PC-9 (cell line): ENCODE measurements around the gene HSPA14. TPM values are rescaled to one million over a fixed set of nuclear protein-coding genes. Genes with fewer than 3 reads are reported as not detected.

Experiments
- Bru-seq: library from RNA; stranded (reverse); fragments of 400-500 nt; gene quantifications from one replicate; lab custom pipeline; 2021; lab: Mats Ljungman, UMichigan
- BruChase-seq, 2 experiments: library from RNA; stranded (reverse); fragments of 400-500 nt; gene quantifications; one replicate each; lab custom pipeline; 2021; lab: Mats Ljungman, UMichigan
- BruUV-seq: library from RNA; stranded (reverse); fragments of 400-500 nt; replicated peaks from 2 replicates; lab custom pipeline; 2021; lab: Mats Ljungman, UMichigan
- CTCF ChIA-PET: fragments of 300-600 bp; sonication (Branson Sonifier 250); formaldehyde crosslinking; loops from one replicate; lab custom pipeline; 2022; ENCODE audit warnings: antibody characterized with exemption; lab: Charles Lee
- POLR2A ChIA-PET: fragments of 300-600 bp; sonication (Branson Sonifier 250); formaldehyde crosslinking; loops from one replicate; lab custom pipeline; 2022; ENCODE audit warnings: antibody characterized with exemption; ENCODE audit not compliant: unreplicated experiment; lab: Charles Lee
- DNase-seq, 2 experiments: peaks; one replicate each; pipeline versions ENCODE4 v3.0.0 to v3.0.0-alpha.2; 2015 to 2022; ENCODE audit warnings: mixed read lengths in 1 of 2
- H2AFZ ChIP-seq: fragments of 200-600 bp; sonication (generic); 2 replicates; pipeline ENCODE4 v1.8.1; 2017; ENCODE audit warnings: antibody characterized with exemption
- H3F3A ChIP-seq: fragments of 200-600 bp; sonication (generic); 2 replicates; pipeline ENCODE4 v1.8.1; 2017; ENCODE audit warnings: antibody characterized with exemption, mild to moderate bottlenecking, low read depth; ENCODE audit not compliant: insufficient read depth
- H3K27ac ChIP-seq: fragments of 200-600 bp; sonication (generic); 2 replicates; pipeline ENCODE4 v1.6.1; 2016; ENCODE audit warnings: mixed run types
- H3K27me3 ChIP-seq: fragments of 200-600 bp; sonication (generic); 2 replicates; pipeline ENCODE4 v1.6.1; 2016; ENCODE audit warnings: low read depth, mixed run types; ENCODE audit not compliant: insufficient read depth
- H3K36me3 ChIP-seq: fragments of 200-600 bp; sonication (generic); 2 replicates; pipeline ENCODE4 v1.6.1; 2016; ENCODE audit warnings: low read depth, mixed run types
- H3K4me1 ChIP-seq: fragments of 200-600 bp; sonication (generic); replicated peaks from 2 replicates; pipeline ENCODE4 v1.6.1; 2016; ENCODE audit warnings: mixed run types; ENCODE audit not compliant: insufficient read depth
- H3K4me2 ChIP-seq: fragments of 200-600 bp; sonication (generic); 2 replicates; pipeline ENCODE4 v1.6.1; 2017; ENCODE audit warnings: mixed run types
- H3K4me3 ChIP-seq: fragments of 200-600 bp; sonication (generic); 2 replicates; pipeline ENCODE4 v1.6.1; 2016; ENCODE audit warnings: mixed run types
- H3K79me2 ChIP-seq: fragments of 200-600 bp; sonication (generic); 2 replicates; pipeline ENCODE4 v1.6.1; 2017; ENCODE audit warnings: low read depth, mixed run types
- H3K9me2 ChIP-seq: fragments of 200-600 bp; sonication (generic); 2 replicates; pipeline ENCODE4 v1.8.1; 2017; ENCODE audit warnings: mild to moderate bottlenecking; ENCODE audit not compliant: insufficient read depth
- H3K9me3 ChIP-seq: fragments of 200-600 bp; sonication (generic); 2 replicates; pipeline ENCODE4 v1.8.1; 2016; ENCODE audit warnings: low read depth; ENCODE audit not compliant: insufficient read depth
- H4K20me1 ChIP-seq: fragments of 200-600 bp; sonication (generic); 2 replicates; pipeline ENCODE4 v1.8.1; 2017; ENCODE audit not compliant: insufficient read depth
- EZH2 ChIP-seq: fragments of 200-600 bp; sonication (generic); IDR thresholded peaks from 2 replicates; pipeline ENCODE4 v1.8.0; 2017; ENCODE audit warnings: antibody characterized with exemption, low read depth
- intact Hi-C: fragments of 100-400 bp; cut with micrococcal nuclease; formaldehyde crosslinking; loops from one replicate; pipeline ENCODE4 v1.10.0; 2022; ENCODE audit not compliant: unreplicated experiment
- long read RNA-seq: library from polyadenylated mRNA; stranded (forward); transcript quantifications from one replicate; pipeline ENCODE4 v2.0.0, GENCODE V29; 2022
- total RNA-seq: library from RNA; stranded (reverse); gene quantifications from 2 replicates; pipeline ENCODE4 v1.2.3, GENCODE V29; 2021
- TF ChIP-seq, protein P1 (sequence below): fragments of 200-600 bp; sonication (generic); conservative IDR thresholded peaks from 2 replicates; pipeline ENCODE4 v1.6.1; 2017; ENCODE audit warnings: mixed run types, antibody characterized with exemption, mild to moderate bottlenecking, moderate library complexity

HSPA14 gene, protein sequence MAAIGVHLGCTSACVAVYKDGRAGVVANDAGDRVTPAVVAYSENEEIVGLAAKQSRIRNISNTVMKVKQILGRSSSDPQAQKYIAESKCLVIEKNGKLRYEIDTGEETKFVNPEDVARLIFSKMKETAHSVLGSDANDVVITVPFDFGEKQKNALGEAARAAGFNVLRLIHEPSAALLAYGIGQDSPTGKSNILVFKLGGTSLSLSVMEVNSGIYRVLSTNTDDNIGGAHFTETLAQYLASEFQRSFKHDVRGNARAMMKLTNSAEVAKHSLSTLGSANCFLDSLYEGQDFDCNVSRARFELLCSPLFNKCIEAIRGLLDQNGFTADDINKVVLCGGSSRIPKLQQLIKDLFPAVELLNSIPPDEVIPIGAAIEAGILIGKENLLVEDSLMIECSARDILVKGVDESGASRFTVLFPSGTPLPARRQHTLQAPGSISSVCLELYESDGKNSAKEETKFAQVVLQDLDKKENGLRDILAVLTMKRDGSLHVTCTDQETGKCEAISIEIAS
- total RNA-seq (13.9 and 23.1 TPM in 2 replicates), Bru-seq, nascent RNA (percentile 84 among the genes with signal in this experiment), BruChase-seq, experiment 1, labeled RNA remaining after a 2-hour chase (percentile 82 among the genes with signal in this experiment), BruChase-seq, experiment 2, labeled RNA remaining after a 6-hour chase (percentile 90 among the genes with signal in this experiment)
- long read RNA-seq, transcript HSPA14-201 (14 exons, 1,904 nt) = major isoform, 69 of 85 reads
- long read RNA-seq, partial matches to known transcripts = 4 of 85 reads
- long read RNA-seq, other reads (novel, unspliced or antisense) = 10 of 85 reads

DNA sequence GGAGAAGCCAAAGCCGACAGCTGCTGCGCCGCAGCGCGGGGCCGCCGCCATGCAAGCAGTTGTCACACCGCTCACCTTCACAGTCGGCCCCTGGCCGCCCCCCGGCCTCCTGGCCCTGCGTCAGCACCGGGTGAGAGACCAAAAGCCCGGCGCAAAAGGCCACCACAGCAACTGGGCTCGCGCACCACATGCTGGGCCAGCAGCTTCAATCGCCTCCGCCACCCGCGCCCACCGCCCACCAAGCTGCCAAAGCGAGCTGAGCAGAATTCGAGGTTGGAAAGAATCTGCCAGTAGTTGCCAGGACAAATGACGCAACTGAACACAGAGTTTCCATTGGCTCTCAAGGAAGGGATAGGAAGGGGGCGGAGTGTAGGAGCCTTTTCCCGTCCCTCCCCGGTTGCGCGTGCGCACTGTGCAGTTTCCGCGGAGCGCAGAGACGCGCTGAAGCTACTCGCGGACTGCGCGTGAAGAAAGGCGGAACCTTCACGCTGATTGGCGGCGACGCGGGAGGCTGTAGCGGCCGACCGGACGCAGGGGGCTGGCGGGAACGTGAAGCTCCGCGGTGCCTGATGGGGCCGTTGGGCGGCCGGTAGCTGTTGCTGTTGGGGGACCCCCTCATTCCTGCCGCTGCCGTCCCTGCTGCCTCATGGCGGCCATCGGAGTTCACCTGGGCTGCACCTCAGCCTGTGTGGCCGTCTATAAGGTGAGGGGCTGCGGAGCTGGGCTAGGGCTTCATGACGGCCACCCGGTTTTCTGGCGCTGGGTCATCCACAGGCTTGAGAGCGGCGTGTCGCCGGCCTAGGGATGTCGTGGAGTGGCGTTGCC, at the start of gene HSPA14, which contains the start of the genes CDNF and MSANTD7:
Gene HSPA14 (plus strand): TSS at position 550 of the 825 bp plus-strand sequence. CDS start 97 bp downstream, at position 647.
Gene CDNF (minus strand): TSS at position 281 of the 825 bp plus-strand sequence. CDS start 91 bp downstream, at position 190.
Gene MSANTD7 (plus strand): TSS at position 550 of the 825 bp plus-strand sequence. CDS start 3,979 bp downstream, outside the sequence.
- Histone ChIP-seq H3F3A (no peaks in the 10 kb centered on the region), H3K36me3 (0 out of 2 replicates have a peak, but pooled peaks cover 3% of the 10 kb centered on the region), H3K9me2 (no peaks in the 10 kb centered on the region), H3K79me2 (peaks cover 39% of the 10 kb centered on the region), H3K27me3 (no peaks in the 10 kb centered on the region), H3K27ac (peak within 1 kb of the TSS; percentile 60), H2AFZ (peak within 1 kb of the TSS; percentile 88), H3K4me1 (peaks cover 14% of the 10 kb centered on the region), H3K4me3 (peak within 1 kb of the TSS; percentile 80), H3K4me2 (peak within 1 kb of the TSS; percentile 97), H3K9me3 (no peaks in the 10 kb centered on the region), H4K20me1 (no peaks in the 10 kb centered on the region)
- POLR2A ChIA-PET = interaction anchor here (0.5 to 1.1 kb wide), 9 partner anchors 13 to 309 kb away, joined by 3 to 15 read pairs (median 3); partner anchors contain the start of gene MEIG1
- DNase-seq = peak; percentile 94 to 99
- BruUV-seq = no TSS peak
- CTCF ChIA-PET = interaction anchor here (0.6 to 1.1 kb wide), 3 partner anchors 15 to 1992 kb away, joined by 3 to 5 read pairs (median 3); no protein-coding TSS in a partner anchor
- no peak for TF ChIP-seq EZH2
- TF ChIP-seq, protein P1, sequence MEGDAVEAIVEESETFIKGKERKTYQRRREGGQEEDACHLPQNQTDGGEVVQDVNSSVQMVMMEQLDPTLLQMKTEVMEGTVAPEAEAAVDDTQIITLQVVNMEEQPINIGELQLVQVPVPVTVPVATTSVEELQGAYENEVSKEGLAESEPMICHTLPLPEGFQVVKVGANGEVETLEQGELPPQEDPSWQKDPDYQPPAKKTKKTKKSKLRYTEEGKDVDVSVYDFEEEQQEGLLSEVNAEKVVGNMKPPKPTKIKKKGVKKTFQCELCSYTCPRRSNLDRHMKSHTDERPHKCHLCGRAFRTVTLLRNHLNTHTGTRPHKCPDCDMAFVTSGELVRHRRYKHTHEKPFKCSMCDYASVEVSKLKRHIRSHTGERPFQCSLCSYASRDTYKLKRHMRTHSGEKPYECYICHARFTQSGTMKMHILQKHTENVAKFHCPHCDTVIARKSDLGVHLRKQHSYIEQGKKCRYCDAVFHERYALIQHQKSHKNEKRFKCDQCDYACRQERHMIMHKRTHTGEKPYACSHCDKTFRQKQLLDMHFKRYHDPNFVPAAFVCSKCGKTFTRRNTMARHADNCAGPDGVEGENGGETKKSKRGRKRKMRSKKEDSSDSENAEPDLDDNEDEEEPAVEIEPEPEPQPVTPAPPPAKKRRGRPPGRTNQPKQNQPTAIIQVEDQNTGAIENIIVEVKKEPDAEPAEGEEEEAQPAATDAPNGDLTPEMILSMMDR = no peak
- intact Hi-C loops = loop anchor here (2.0 to 5.0 kb wide), 5 partner anchors 186 to 341 kb away; partner anchors contain the start of gene RPP38

DNA sequence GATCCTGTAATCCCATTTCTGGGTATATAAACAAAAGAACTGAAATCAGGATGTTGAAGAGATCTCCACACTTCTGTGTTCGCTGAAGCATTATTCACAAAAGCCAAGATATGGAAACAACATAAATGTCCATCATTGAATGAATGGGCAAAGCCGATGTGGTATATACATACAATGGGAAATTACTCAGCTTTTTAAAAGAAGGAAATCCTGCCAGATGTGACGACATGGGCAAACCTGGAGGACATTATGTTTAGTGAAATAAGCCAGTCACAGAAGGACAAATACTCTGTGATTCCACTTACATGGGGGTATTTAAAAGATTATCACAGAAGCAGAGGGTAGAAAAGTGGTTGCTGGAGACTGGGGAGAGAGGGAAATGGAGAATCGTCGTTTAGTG, 39.5 kb upstream of the HSPA14 start:
- DNase-seq = no peak
- ChIA-PET CTCF (no interaction called here), POLR2A (no interaction called here)
- Histone ChIP-seq H3K4me2 (no peak overlapping the region), H3F3A (no peaks in the 10 kb centered on the region), H3K27ac (no peak overlapping the region), H3K9me3 (no peaks in the 10 kb centered on the region), H2AFZ (no peak overlapping the region), H3K9me2 (no peaks in the 10 kb centered on the region), H4K20me1 (no peaks in the 10 kb centered on the region), H3K4me1 (no peaks in the 10 kb centered on the region), H3K4me3 (no peak overlapping the region), H3K79me2 (no peaks in the 10 kb centered on the region), H3K36me3 (no peaks in the 10 kb centered on the region), H3K27me3 (no peaks in the 10 kb centered on the region)
- TF ChIP-seq, protein P1 = no peak
- TF ChIP-seq EZH2 = no peak
- no TSS peak for BruUV-seq
- intact Hi-C loops = no loop called here
